ENCODE data around the gene PRDM15. TPM values are rescaled to one million over a fixed set of nuclear protein-coding genes. Genes with fewer than 3 reads are reported as not detected.

PRDM15 gene
- total RNA-seq, 4 donors from 2014 or later, result 6.4 to 88.4 (median 21.1) TPM

GRCh38 chr21:41914358-41914757 is 35.2 kb upstream of the PRDM15 start:
- WGBS, 2 donors (ENCODE audit: low coverage in 1 of 2), result 94 to 96% methylated on average over 7 to 12 of the region's 12 CpGs
- intact Hi-C loops (cut with DNase I; ENCODE audit: low total_unique reads), result no loop called here
- no peaks in the 10 kb centered on the region for H3K27me3 ChIP-seq
- H3K9me3 ChIP-seq, result no peaks in the 10 kb centered on the region
- TF ChIP-seq POLR2A (IDR thresholded peaks at IDR 0.05) (no peak), CTCF (IDR thresholded peaks at IDR 0.05) (no peak), POLR2AphosphoS5 (IDR thresholded peaks at IDR 0.05) (no peak)
- peaks cover 0 to 27% (median 0%) of the 10 kb centered on the region in 4 donors for H3K36me3 ChIP-seq
- H3K4me1 ChIP-seq, result no peaks in the 10 kb centered on the region
- in situ Hi-C loops (cut with MboI; ENCODE audit: low pct_ligation_motif_present in 1 of 4, low pct_unique_long_range_greater_than_20kb in 1 of 4, low sequenced_read_pairs in 3 of 4), result loop anchor here in 1 of 4 donors (25.0 kb wide), 1 partner anchor 102 kb away; no protein-coding TSS in a partner anchor
- no peak overlapping the region for H3K27ac ChIP-seq
- H3K4me3 ChIP-seq, result no peak overlapping the region
- DNase-seq, result no peak

- DNase-seq, result no peak
- Histone ChIP-seq H3K9me3 (no peaks in the 10 kb centered on the region), H3K4me1 (no peaks in the 10 kb centered on the region), H3K27me3 (no peaks in the 10 kb centered on the region), H3K4me3 (no peak overlapping the region), H3K36me3 (peaks cover 0 to 27% (median 0%) of the 10 kb centered on the region in 4 donors), H3K27ac (no peak overlapping the region)
- intact Hi-C loops (cut with DNase I; ENCODE audit: low total_unique reads), result no loop called here
- WGBS, 2 donors (ENCODE audit: low coverage in 1 of 2), result 97% methylated on average over 9 of the region's 9 CpGs; no CpG with 5 or more reads in 1 of the 2 donors
- no peak for TF ChIP-seq POLR2A (IDR thresholded peaks at IDR 0.05)
- in situ Hi-C loops (cut with MboI; ENCODE audit: low pct_ligation_motif_present in 1 of 4, low pct_unique_long_range_greater_than_20kb in 1 of 4, low sequenced_read_pairs in 3 of 4), result loop anchor here in 1 of 4 donors (25.0 kb wide), 1 partner anchor 101 kb away; no protein-coding TSS in a partner anchor
Observed at GRCh38 chr21:41913230-41913629, 34.1 kb upstream of the PRDM15 start.

GRCh38 chr21:41908829-41909228 is 29.7 kb upstream of the PRDM15 start:
- Histone ChIP-seq H3K4me1 (no peaks in the 10 kb centered on the region), H3K4me3 (no peak overlapping the region), H3K9me3 (no peaks in the 10 kb centered on the region), H3K27ac (no peak overlapping the region), H3K36me3 (peaks cover 0 to 23% (median 0%) of the 10 kb centered on the region in 4 donors), H3K27me3 (no peaks in the 10 kb centered on the region)
- TF ChIP-seq CTCF (IDR thresholded peaks at IDR 0.05) (no peak), POLR2AphosphoS5 (IDR thresholded peaks at IDR 0.05) (no peak), POLR2A (IDR thresholded peaks at IDR 0.05) (no peak), EP300 (IDR thresholded peaks at IDR 0.05; ENCODE audit: low read depth) (no peak)
- intact Hi-C loops (cut with DNase I; ENCODE audit: low total_unique reads) (no loop called here), in situ Hi-C loops (cut with MboI; ENCODE audit: low pct_ligation_motif_present in 1 of 4, low pct_unique_long_range_greater_than_20kb in 1 of 4, low sequenced_read_pairs in 3 of 4) (loop anchor here in 1 of 4 donors (25.0 kb wide), 1 partner anchor 97 kb away; no protein-coding TSS in a partner anchor)
- no peak for DNase-seq
- 49 to 51% methylated on average over 3 of the region's 3 CpGs for WGBS, 2 donors (ENCODE audit: low coverage in 1 of 2)

GRCh38 chr21:41907496-41908258 is 28.5 kb upstream of the PRDM15 start:
- TF ChIP-seq EP300 (IDR thresholded peaks at IDR 0.05; ENCODE audit: low read depth), result no peak
- no peak for TF ChIP-seq CTCF (IDR thresholded peaks at IDR 0.05)
- no peak for TF ChIP-seq POLR2AphosphoS5 (IDR thresholded peaks at IDR 0.05)
- TF ChIP-seq POLR2A (IDR thresholded peaks at IDR 0.05), result no peak
- H3K9me3 ChIP-seq, result no peaks in the 10 kb centered on the region
- no peak for DNase-seq

More at GRCh38 chr21:41907496-41908258, 28.5 kb upstream of the PRDM15 start:
- H3K27ac ChIP-seq, result no peak overlapping the region
- intact Hi-C loops (cut with DNase I; ENCODE audit: low total_unique reads) (no loop called here), in situ Hi-C loops (cut with MboI; ENCODE audit: low pct_ligation_motif_present in 1 of 4, low pct_unique_long_range_greater_than_20kb in 1 of 4, low sequenced_read_pairs in 3 of 4) (loop anchor here in 1 of 4 donors (25.0 kb wide), 1 partner anchor 95 kb away; no protein-coding TSS in a partner anchor)
- 89 to 93% methylated on average over 17 to 35 of the region's 36 CpGs for WGBS, 2 donors (ENCODE audit: low coverage in 1 of 2)
- H3K27me3 ChIP-seq, result no peaks in the 10 kb centered on the region
- no peak overlapping the region for H3K4me3 ChIP-seq
- no peaks in the 10 kb centered on the region for H3K4me1 ChIP-seq
- peaks cover 0 to 21% (median 0%) of the 10 kb centered on the region in 4 donors for H3K36me3 ChIP-seq

All from transverse colon (tissue), 4 donors.